Gastroesophageal sphincter (tissue), 4 donors: Measurements from ENCODE around the gene PBX3. TPM values are rescaled to one million over a fixed set of nuclear protein-coding genes. Genes with fewer than 3 reads are reported as not detected.

ENCODE experiments used
- ATAC-seq: fragments of 150-250 bp; one replicate; pipeline ENCODE4 v1.9.1; 2016; ENCODE audit warnings: mild to moderate bottlenecking, moderate library complexity
- H3K27ac ChIP-seq, 4 donors: fragments of 200-600 bp; sonication (generic) in 3 of 4; 1 replicate in 3 of 4; 2 replicates in 1 of 4; pipeline ENCODE4 v1.5.1; 2016 to 2019
- H3K27me3 ChIP-seq: fragments of 200-600 bp; sonication (generic); one replicate; pipeline ENCODE4 v1.5.1; 2019
- H3K36me3 ChIP-seq, 2 donors: fragments of 200-600 bp; sonication (generic); one replicate each; pipeline ENCODE4 v1.5.1; 2019; ENCODE audit warnings: control low read depth in 1 of 2
- H3K4me1 ChIP-seq, 3 donors: fragments of 200-600 bp; sonication (generic); 1 replicate in 2 of 3; 2 replicates in 1 of 3; pipeline ENCODE4 v1.5.1; 2016 to 2019; ENCODE audit warnings: control low read depth in 2 of 3
- H3K4me3 ChIP-seq, 2 donors: fragments of 200-600 bp; sonication (generic); one replicate each; pipeline ENCODE4 v1.5.1; 2019; ENCODE audit warnings: mild to moderate bottlenecking in 1 of 2, moderate library complexity in 1 of 2
- H3K9me3 ChIP-seq, 3 donors: fragments of 200-600 bp; sonication (generic); one replicate each; pipeline ENCODE4 v1.5.1; 2017 to 2019; ENCODE audit warnings: control low read depth in 2 of 3
- EP300 ChIP-seq: sonication (generic); formaldehyde crosslinking; IDR thresholded peaks from one replicate; pipeline ENCODE4 v1.6.1; 2017; ENCODE audit warnings: antibody characterized with exemption, mild to moderate bottlenecking
- POLR2A ChIP-seq, 2 donors: fragments of 450-650 bp; IDR thresholded peaks; one replicate each; pipeline ENCODE4 v1.6.1; 2017; ENCODE audit warnings: antibody characterized with exemption in 2 of 2, mild to moderate bottlenecking in 2 of 2, moderate library complexity in 1 of 2
- POLR2AphosphoS5 ChIP-seq: sonication (generic); formaldehyde crosslinking; IDR thresholded peaks from one replicate; pipeline ENCODE4 v1.6.1; 2017; ENCODE audit warnings: antibody characterized with exemption
- WGBS, 2 donors: methylation state at CpG; one replicate each; pipeline ENCODE4 v1.1.5; 2018; ENCODE audit warnings: low coverage in 1 of 2; 5-methylcytosine and 5-hydroxymethylcytosine counted together
- total RNA-seq, 4 donors: library from RNA; depleted of rRNA; stranded (reverse); fragments of >200 nt; gene quantifications; one replicate each; pipeline ENCODE4 v1.1.0, GENCODE V29; 2016
- TF ChIP-seq, protein P1 (sequence below), 4 experiments: fragments of 200-600 bp in 2 of 4; fragments of 450-650 bp in 2 of 4; sonication (generic) in 1 of 4; IDR thresholded peaks; one replicate each; pipeline ENCODE4 v1.5.1; 2017 to 2019; ENCODE audit warnings: antibody characterized with exemption in 4 of 4, mild to moderate bottlenecking in 2 of 4, moderate library complexity in 2 of 4

PBX3 gene
- total RNA-seq, 4 donors from 2014 or later: 59.9 to 81.4 (median 71.8) TPM

- H3K4me3 ChIP-seq: no peak overlapping the region
- H3K36me3 ChIP-seq: peaks cover 0 to 12% of the 10 kb centered on the region in 2 donors
- H3K9me3 ChIP-seq: no peaks in the 10 kb centered on the region
- no peak for ATAC-seq
- TF ChIP-seq EP300 (no peak), POLR2AphosphoS5 (no peak), POLR2A (IDR thresholded peaks at IDR 0.05) (no peak)
- TF ChIP-seq, protein P1, sequence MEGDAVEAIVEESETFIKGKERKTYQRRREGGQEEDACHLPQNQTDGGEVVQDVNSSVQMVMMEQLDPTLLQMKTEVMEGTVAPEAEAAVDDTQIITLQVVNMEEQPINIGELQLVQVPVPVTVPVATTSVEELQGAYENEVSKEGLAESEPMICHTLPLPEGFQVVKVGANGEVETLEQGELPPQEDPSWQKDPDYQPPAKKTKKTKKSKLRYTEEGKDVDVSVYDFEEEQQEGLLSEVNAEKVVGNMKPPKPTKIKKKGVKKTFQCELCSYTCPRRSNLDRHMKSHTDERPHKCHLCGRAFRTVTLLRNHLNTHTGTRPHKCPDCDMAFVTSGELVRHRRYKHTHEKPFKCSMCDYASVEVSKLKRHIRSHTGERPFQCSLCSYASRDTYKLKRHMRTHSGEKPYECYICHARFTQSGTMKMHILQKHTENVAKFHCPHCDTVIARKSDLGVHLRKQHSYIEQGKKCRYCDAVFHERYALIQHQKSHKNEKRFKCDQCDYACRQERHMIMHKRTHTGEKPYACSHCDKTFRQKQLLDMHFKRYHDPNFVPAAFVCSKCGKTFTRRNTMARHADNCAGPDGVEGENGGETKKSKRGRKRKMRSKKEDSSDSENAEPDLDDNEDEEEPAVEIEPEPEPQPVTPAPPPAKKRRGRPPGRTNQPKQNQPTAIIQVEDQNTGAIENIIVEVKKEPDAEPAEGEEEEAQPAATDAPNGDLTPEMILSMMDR (IDR thresholded peaks at IDR 0.05): no peak
- H3K27ac ChIP-seq: no peak overlapping the region
- peaks cover 0 to 17% (median 4%) of the 10 kb centered on the region in 3 donors for H3K4me1 ChIP-seq
- WGBS, 2 donors: 66 to 87% methylated on average over 2 of the region's 2 CpGs
- H3K27me3 ChIP-seq: no peaks in the 10 kb centered on the region
These were observed 47.5 kb downstream of the PBX3 start for GRCh38 chr9:125794708-125795107.

- TF ChIP-seq POLR2AphosphoS5 (no peak), EP300 (no peak), POLR2A (IDR thresholded peaks at IDR 0.05) (no peak)
- TF ChIP-seq, protein P1 (IDR thresholded peaks at IDR 0.05): no peak
These were observed 48.9 kb downstream of the PBX3 start for GRCh38 chr9:125795970-125796596.

DNA sequence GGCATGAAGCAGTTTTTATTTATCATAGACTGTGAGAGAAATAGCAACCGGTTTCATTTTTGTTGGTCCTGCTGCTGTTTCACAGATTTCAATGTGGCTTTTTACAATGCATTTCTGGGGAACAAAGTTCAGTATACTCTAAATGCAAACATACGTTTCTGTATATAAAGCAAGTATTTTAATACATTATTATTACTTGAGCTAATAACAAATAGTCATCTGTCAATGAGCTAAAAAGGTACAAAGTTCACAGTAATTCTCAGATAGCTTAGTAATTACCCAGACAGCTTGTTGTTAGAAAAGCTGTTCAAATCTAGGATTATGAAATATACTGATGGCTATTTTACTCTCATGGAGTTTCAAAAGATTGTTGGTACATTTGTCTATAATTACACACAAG is 50.8 kb downstream of the PBX3 start:
- peaks cover 0 to 17% (median 7%) of the 10 kb centered on the region in 3 donors for H3K4me1 ChIP-seq
- WGBS, 2 donors: 20 to 24% methylated on average over 2 of the region's 2 CpGs
- peak overlapping the region in 1 of 4 donors; percentile 1 for H3K27ac ChIP-seq
- TF ChIP-seq EP300 (no peak), POLR2A (IDR thresholded peaks at IDR 0.05) (no peak), POLR2AphosphoS5 (no peak)
- TF ChIP-seq, protein P1 (IDR thresholded peaks at IDR 0.05): no peak
- no peaks in the 10 kb centered on the region for H3K9me3 ChIP-seq
- H3K4me3 ChIP-seq: no peak overlapping the region
- no peaks in the 10 kb centered on the region for H3K27me3 ChIP-seq
- peaks cover 0 to 3% of the 10 kb centered on the region in 2 donors for H3K36me3 ChIP-seq
- ATAC-seq: no peak

More at GRCh38 chr9:125795970-125796596, 48.9 kb downstream of the PBX3 start:
- H3K36me3 ChIP-seq: peaks cover 0 to under 1% of the 10 kb centered on the region in 2 donors
- no peak overlapping the region for H3K27ac ChIP-seq
- peaks cover 0 to 17% (median 5%) of the 10 kb centered on the region in 3 donors for H3K4me1 ChIP-seq
- no peak overlapping the region for H3K4me3 ChIP-seq
- H3K27me3 ChIP-seq: no peaks in the 10 kb centered on the region
- WGBS, 2 donors: 90 to 96% methylated on average over 3 to 4 of the region's 4 CpGs
- no peaks in the 10 kb centered on the region for H3K9me3 ChIP-seq
- ATAC-seq: no peak

- Histone ChIP-seq H3K27ac (no peak overlapping the region), H3K27me3 (no peaks in the 10 kb centered on the region), H3K4me3 (no peak overlapping the region), H3K4me1 (peaks cover 3 to 24% (median 3%) of the 10 kb centered on the region in 3 donors), H3K9me3 (no peaks in the 10 kb centered on the region), H3K36me3 (peaks cover 0 to 3% of the 10 kb centered on the region in 2 donors)
- ATAC-seq: no peak
- 72 to 73% methylated on average over 2 of the region's 2 CpGs for WGBS, 2 donors
- no peak for TF ChIP-seq POLR2AphosphoS5
- no peak for TF ChIP-seq EP300
- TF ChIP-seq, protein P1 (IDR thresholded peaks at IDR 0.05): no peak
- no peak for TF ChIP-seq POLR2A (IDR thresholded peaks at IDR 0.05)
These were observed 56.4 kb downstream of the PBX3 start for GRCh38 chr9:125803526-125803925.

DNA sequence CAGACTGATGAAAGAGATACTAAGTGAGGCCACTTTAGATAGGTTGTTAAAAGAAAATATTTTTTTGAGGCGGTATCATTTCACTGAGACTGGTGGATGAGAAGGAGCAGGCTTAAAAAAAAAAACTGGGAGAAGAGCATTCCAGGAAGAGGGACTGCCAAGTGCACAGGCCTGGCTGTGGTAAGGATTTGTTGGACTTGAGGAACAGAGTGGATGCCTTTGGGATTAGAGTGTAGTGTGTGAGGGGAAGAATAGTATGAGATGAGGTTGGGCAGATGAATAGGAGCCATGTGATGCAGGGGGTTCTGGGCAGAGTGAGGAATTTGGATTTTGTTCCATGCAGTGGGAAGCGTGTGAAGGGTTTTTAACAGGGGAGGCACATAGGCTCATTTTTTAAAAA is 57.9 kb downstream of the PBX3 start:
- H3K27me3 ChIP-seq: no peaks in the 10 kb centered on the region
- H3K9me3 ChIP-seq: no peaks in the 10 kb centered on the region
- peak overlapping the region in 2 of 4 donors; percentile 6 to 14 for H3K27ac ChIP-seq
- H3K4me1 ChIP-seq: peaks cover 3 to 24% (median 3%) of the 10 kb centered on the region in 3 donors
- WGBS, 2 donors: 45 to 61% methylated on average over 1 to 2 of the region's 2 CpGs
- no peak for ATAC-seq
- H3K4me3 ChIP-seq: no peak overlapping the region
- peaks cover 0 to 3% of the 10 kb centered on the region in 2 donors for H3K36me3 ChIP-seq
- TF ChIP-seq POLR2AphosphoS5 (no peak), POLR2A (IDR thresholded peaks at IDR 0.05) (no peak), EP300 (no peak)
- TF ChIP-seq, protein P1 (IDR thresholded peaks at IDR 0.05): no peak
